Measurements from ENCODE around the gene JDP2. TPM values are rescaled to one million over a fixed set of nuclear protein-coding genes. Genes with fewer than 3 reads are reported as not detected.

JDP2 gene
- total RNA-seq, 1 experiment from 2014 or later = 23.3 TPM

DNA sequence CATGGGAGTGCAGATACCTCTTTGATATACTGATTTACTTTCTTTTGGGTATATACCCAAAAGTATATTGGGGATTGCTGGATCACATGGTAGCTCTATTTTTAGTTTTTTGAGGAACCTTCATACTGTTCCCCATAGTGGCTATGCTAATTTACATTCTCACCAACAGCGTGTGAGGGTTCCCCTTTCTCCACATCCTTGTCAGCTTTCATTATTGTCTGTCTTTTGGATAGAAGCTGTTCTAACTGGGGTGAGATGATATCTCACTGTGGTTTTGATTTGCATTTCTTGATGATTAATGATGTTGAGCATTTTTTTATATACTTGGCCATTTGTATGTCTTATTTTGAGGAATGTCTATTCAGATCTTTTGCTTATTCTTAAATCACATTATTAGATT is 44.1 kb upstream of the JDP2 start (continued):
- TF ChIP-seq ETV6 (CRISPR knock-in tag; IDR thresholded peaks at IDR 0.05) = no peak
- no peak for TF ChIP-seq ATF3 (CRISPR knock-in tag; conservative IDR thresholded peaks at IDR 0.05)
- TF ChIP-seq, protein P1, sequence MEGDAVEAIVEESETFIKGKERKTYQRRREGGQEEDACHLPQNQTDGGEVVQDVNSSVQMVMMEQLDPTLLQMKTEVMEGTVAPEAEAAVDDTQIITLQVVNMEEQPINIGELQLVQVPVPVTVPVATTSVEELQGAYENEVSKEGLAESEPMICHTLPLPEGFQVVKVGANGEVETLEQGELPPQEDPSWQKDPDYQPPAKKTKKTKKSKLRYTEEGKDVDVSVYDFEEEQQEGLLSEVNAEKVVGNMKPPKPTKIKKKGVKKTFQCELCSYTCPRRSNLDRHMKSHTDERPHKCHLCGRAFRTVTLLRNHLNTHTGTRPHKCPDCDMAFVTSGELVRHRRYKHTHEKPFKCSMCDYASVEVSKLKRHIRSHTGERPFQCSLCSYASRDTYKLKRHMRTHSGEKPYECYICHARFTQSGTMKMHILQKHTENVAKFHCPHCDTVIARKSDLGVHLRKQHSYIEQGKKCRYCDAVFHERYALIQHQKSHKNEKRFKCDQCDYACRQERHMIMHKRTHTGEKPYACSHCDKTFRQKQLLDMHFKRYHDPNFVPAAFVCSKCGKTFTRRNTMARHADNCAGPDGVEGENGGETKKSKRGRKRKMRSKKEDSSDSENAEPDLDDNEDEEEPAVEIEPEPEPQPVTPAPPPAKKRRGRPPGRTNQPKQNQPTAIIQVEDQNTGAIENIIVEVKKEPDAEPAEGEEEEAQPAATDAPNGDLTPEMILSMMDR (IDR thresholded peaks at IDR 0.05) = no peak
- TF ChIP-seq TCF7 (CRISPR knock-in tag; IDR thresholded peaks at IDR 0.05; ENCODE audit: low read depth) = no peak
- no peak for TF ChIP-seq ZNF138 (CRISPR knock-in tag; conservative IDR thresholded peaks at IDR 0.05)
- TF ChIP-seq RORB (CRISPR knock-in tag; IDR thresholded peaks at IDR 0.05) = no peak

DNA sequence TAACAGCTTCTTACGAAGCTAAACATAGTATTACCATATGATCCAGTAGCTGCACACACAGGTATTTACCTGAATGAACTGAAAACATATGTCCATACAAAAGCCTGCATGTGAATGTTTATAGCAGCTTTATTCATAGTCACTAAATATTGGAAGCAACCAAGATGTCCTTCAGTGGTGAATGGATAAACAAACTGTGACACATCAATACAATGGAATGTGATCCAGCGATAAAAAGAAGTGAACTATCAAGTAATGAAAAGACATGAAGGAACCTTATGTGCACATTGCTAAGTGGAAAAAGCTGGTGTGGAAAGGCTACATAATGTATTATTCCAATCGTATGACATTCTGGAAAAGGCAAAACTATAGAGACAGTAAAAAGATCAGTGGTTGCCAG is 38.1 kb upstream of the JDP2 start:
- H3K4me1 Mint-ChIP-seq = peaks cover 13% of the 10 kb centered on the region
- H3K27ac Mint-ChIP-seq = no peak overlapping the region
- no peak for ATAC-seq
- DNase-seq (ENCODE audit: low spot score) = no peak
- no peak overlapping the region for H3K4me3 Mint-ChIP-seq
- H3K9me3 Mint-ChIP-seq = no peaks in the 10 kb centered on the region
- CTCF ChIA-PET = no interaction called here
- no peak for TF ChIP-seq USF1 (CRISPR knock-in tag; IDR thresholded peaks at IDR 0.05)
- no peaks in the 10 kb centered on the region; the same call in 1 of the 2 replicates for H3K27me3 Mint-ChIP-seq (ENCODE audit: low read depth)
- POLR2A ChIA-PET = interaction anchor here (0.5 kb wide), 1 partner anchor 460 kb away, joined by 4 read pairs; no protein-coding TSS in a partner anchor
- H3K36me3 Mint-ChIP-seq = no peaks in the 10 kb centered on the region

DNA sequence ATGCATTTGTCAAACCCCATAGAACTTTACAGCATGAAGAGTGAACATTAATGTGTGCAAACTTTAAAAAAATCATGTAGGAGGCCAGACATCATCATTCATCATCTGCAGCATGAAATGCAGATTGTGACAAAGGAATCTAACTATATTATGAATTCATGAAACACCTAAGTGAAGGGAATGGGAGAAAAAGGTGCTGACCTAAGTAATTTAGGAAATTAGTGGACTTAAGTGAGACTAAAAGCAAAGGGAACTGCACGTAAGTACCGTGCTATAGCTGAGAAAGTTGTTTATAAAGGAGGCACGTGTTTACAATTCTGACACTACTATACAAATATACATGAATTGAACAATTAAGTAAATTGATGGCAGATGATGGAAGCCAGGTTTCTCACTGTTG is 37.6 kb upstream of the JDP2 start:
- H3K27ac Mint-ChIP-seq = no peak overlapping the region
- ATAC-seq = no peak
- no peaks in the 10 kb centered on the region for H3K36me3 Mint-ChIP-seq
- ChIA-PET POLR2A (interaction anchor here (0.5 kb wide), 1 partner anchor 460 kb away, joined by 4 read pairs; no protein-coding TSS in a partner anchor), CTCF (no interaction called here)
- H3K4me1 Mint-ChIP-seq = peaks cover 13% of the 10 kb centered on the region
- H3K27me3 Mint-ChIP-seq (ENCODE audit: low read depth) = no peaks in the 10 kb centered on the region; the same call in 1 of the 2 replicates
- TF ChIP-seq, protein P1 (IDR thresholded peaks at IDR 0.05) = no peak
- TF ChIP-seq, protein P2, sequence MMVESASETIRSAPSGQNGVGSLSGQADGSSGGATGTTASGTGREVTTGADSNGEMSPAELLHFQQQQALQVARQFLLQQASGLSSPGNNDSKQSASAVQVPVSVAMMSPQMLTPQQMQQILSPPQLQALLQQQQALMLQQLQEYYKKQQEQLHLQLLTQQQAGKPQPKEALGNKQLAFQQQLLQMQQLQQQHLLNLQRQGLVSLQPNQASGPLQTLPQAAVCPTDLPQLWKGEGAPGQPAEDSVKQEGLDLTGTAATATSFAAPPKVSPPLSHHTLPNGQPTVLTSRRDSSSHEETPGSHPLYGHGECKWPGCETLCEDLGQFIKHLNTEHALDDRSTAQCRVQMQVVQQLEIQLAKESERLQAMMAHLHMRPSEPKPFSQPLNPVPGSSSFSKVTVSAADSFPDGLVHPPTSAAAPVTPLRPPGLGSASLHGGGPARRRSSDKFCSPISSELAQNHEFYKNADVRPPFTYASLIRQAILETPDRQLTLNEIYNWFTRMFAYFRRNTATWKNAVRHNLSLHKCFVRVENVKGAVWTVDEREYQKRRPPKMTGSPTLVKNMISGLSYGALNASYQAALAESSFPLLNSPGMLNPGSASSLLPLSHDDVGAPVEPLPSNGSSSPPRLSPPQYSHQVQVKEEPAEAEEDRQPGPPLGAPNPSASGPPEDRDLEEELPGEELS (CRISPR knock-in tag; IDR thresholded peaks at IDR 0.05) = no peak
- TF ChIP-seq ZNF121 (CRISPR knock-in tag; IDR thresholded peaks at IDR 0.05) (no peak), CREM (CRISPR knock-in tag; IDR thresholded peaks at IDR 0.05) (no peak), ZNF416 (CRISPR knock-in tag; IDR thresholded peaks at IDR 0.05) (no peak), ZNF232 (CRISPR knock-in tag; IDR thresholded peaks at IDR 0.05) (no peak), CREB1 (CRISPR knock-in tag; IDR thresholded peaks at IDR 0.05) (no peak), ZNF138 (CRISPR knock-in tag; conservative IDR thresholded peaks at IDR 0.05) (no peak), ATF3 (CRISPR knock-in tag; conservative IDR thresholded peaks at IDR 0.05) (no peak), FOXK1 (CRISPR knock-in tag; IDR thresholded peaks at IDR 0.05) (no peak)
- TF ChIP-seq, protein P3, sequence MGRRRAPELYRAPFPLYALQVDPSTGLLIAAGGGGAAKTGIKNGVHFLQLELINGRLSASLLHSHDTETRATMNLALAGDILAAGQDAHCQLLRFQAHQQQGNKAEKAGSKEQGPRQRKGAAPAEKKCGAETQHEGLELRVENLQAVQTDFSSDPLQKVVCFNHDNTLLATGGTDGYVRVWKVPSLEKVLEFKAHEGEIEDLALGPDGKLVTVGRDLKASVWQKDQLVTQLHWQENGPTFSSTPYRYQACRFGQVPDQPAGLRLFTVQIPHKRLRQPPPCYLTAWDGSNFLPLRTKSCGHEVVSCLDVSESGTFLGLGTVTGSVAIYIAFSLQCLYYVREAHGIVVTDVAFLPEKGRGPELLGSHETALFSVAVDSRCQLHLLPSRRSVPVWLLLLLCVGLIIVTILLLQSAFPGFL (CRISPR knock-in tag; IDR thresholded peaks at IDR 0.05; ENCODE audit: borderline replicate concordance) = no peak
- no peaks in the 10 kb centered on the region for H3K9me3 Mint-ChIP-seq
- H3K4me3 Mint-ChIP-seq = no peak overlapping the region
- no peak for DNase-seq (ENCODE audit: low spot score)
